T-helper 2 cell treated with Interferon-gamma antibody and Interleukin-4, amounts not matched to agents 100 ng/mL and 5 ng/mL, for 36 hours (primary cell): ENCODE measurements around the gene NRL. TPM values are rescaled to one million over a fixed set of nuclear protein-coding genes. Genes with fewer than 3 reads are reported as not detected.

Experiments used
- intact Hi-C: fragments of 100-400 bp; cut with micrococcal nuclease; formaldehyde crosslinking; loops from one replicate; pipeline ENCODE4 v1.15.1; 2023
- total RNA-seq: library from RNA; stranded (reverse); gene quantifications from 2 replicates; pipeline ENCODE4 v1.2.3, GENCODE V29; 2022

NRL gene
- total RNA-seq, 1 donor from 2014 or later, result 2.4 TPM

- intact Hi-C loops, result loop anchor here (1.0 to 5.0 kb wide), 3 partner anchors 65 to 679 kb away; partner anchors contain the start of genes DHRS1, NGDN and NOP9
Observed at GRCh38 chr14:24145690-24146452, 31.1 kb upstream of the NRL start.

- intact Hi-C loops, result loop anchor here (5.0 kb wide), 2 partner anchors 152 to 678 kb away; partner anchors contain the start of genes DHRS1, NGDN and NOP9
Observed at GRCh38 chr14:24145219-24145618, 30.5 kb upstream of the NRL start.

GRCh38 chr14:24144451-24144850, 29.7 kb upstream of the NRL start:
- intact Hi-C loops, result no loop called here

GRCh38 chr14:24143511-24143910, 28.8 kb upstream of the NRL start:
- intact Hi-C loops, result no loop called here

GRCh38 chr14:24141097-24141880, 26.5 kb upstream of the NRL start, which contains the start of gene EMC9:
TSS of gene EMC9 (minus strand) at chr14:24141591. CDS start at chr14:24141304, 287 bp downstream.
- intact Hi-C loops, result loop anchor here (1.0 kb wide), 3 partner anchors 20 to 91 kb away; partner anchors contain the start of genes DCAF11, GMPR2, IRF9 and NEDD8

GRCh38 chr14:24139272-24139934, 24.7 kb upstream of the NRL start:
- intact Hi-C loops, result no loop called here

GRCh38 chr14:24138396-24139271, 23.9 kb upstream of the NRL start:
- intact Hi-C loops, result no loop called here

GRCh38 chr14:24137529-24138395, 23.0 kb upstream of the NRL start:
- intact Hi-C loops, result no loop called here

- intact Hi-C loops, result loop anchor here (1.0 kb wide), 3 partner anchors 10 to 24 kb away; partner anchors contain the start of genes DCAF11, IRF9, NRL and RNF31
Observed at GRCh38 chr14:24136684-24137528, 22.2 kb upstream of the NRL start.

GRCh38 chr14:24135834-24136683, 21.3 kb upstream of the NRL start, which contains the start of gene PSME1:
TSS of gene PSME1 (plus strand) at chr14:24136194. CDS start at chr14:24136263, 69 bp downstream.
- intact Hi-C loops, result loop anchor here (1.0 kb wide), 3 partner anchors 11 to 25 kb away; partner anchors contain the start of genes DCAF11, IRF9, NRL and RNF31

- intact Hi-C loops, result no loop called here
Observed at GRCh38 chr14:24135584-24135833, 20.8 kb upstream of the NRL start.

- intact Hi-C loops, result no loop called here
Observed at GRCh38 chr14:24133735-24134134, 19.0 kb upstream of the NRL start.

GRCh38 chr14:24132976-24133375, 18.2 kb upstream of the NRL start:
- intact Hi-C loops, result no loop called here

GRCh38 chr14:24132061-24132685, 17.4 kb upstream of the NRL start:
- intact Hi-C loops, result no loop called here

- intact Hi-C loops, result no loop called here
Observed at GRCh38 chr14:24131549-24131966, 16.8 kb upstream of the NRL start.

- intact Hi-C loops, result no loop called here
Observed at GRCh38 chr14:24130717-24131548, 16.2 kb upstream of the NRL start.
